ENCODE data around the gene MIDN.

Gene MIDN

DNA sequence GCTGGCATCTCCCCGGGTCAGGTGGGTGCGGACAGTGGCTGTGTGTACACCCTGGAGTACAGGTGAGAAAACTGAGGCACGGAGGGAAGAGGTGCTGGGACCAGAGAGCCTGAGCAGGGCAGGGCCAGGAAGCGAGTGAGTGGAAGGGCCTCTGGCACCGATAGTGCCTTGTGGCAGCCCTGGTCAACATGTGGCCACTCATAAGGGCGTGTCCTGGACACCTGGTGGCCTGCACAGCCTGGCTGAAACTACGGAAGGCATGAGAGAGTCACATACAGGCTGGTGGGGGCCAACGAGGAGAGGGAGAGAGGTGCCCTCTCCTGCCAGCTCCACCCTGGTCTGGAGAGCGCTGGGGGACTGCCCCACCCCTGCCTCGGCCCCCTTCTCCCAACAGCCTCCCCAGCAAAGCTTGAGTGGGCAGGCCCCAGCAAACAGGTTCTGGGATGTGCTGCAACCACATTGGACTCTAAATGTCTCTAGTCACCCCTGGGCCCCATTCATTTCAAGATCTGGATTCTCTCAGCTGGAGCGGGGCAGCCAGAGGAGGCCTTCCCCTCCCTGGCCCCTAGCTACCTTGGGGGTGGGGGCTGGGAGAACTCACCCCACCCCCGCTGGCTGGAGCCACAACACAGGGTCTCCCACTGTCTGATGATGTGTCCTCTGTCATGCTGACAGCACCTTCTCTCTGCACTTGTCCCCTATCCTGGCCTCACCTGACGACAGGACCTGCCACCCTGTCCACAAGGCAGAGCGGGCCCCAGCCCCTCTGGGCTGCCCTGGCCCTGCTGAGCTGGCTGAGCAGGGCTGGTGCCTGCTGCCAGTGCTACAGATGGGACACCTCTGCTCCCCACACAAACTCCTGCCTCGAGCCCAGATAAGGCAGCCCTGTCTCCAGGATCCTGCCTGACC lies 16.4 kb upstream of the MIDN start:
- H3K27ac ChIP-seq, result no peak overlapping the region
- TF ChIP-seq, protein P1, sequence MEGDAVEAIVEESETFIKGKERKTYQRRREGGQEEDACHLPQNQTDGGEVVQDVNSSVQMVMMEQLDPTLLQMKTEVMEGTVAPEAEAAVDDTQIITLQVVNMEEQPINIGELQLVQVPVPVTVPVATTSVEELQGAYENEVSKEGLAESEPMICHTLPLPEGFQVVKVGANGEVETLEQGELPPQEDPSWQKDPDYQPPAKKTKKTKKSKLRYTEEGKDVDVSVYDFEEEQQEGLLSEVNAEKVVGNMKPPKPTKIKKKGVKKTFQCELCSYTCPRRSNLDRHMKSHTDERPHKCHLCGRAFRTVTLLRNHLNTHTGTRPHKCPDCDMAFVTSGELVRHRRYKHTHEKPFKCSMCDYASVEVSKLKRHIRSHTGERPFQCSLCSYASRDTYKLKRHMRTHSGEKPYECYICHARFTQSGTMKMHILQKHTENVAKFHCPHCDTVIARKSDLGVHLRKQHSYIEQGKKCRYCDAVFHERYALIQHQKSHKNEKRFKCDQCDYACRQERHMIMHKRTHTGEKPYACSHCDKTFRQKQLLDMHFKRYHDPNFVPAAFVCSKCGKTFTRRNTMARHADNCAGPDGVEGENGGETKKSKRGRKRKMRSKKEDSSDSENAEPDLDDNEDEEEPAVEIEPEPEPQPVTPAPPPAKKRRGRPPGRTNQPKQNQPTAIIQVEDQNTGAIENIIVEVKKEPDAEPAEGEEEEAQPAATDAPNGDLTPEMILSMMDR (conservative IDR thresholded peaks at IDR 0.05), result no peak
- TF ChIP-seq ZFX (IDR thresholded peaks at IDR 0.05), result no peak

DNA sequence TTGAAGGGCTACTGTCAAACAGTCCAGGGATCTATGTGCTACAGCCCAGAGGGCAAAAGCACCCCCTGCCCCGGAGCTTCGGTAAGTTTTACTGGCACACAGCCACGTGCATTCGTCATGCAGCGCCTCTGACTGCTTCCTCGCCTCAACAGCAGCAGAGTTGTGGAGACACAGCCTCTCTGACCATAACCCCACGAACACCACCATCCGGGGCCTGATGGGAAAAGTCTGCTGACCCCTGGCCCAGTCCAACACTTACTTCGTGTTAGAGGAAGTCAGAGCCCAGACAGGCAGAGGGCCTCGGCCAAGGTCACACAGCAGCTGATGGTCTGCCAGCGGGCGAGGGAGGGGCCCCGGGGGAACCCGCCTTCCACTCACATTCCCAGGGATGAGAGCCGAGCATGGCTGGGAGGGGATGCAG lies 15.7 kb upstream of the MIDN start:
- TF ChIP-seq ZFX (IDR thresholded peaks at IDR 0.05), result no peak
- TF ChIP-seq, protein P1 (conservative IDR thresholded peaks at IDR 0.05), result no peak
- H3K27ac ChIP-seq, result no peak overlapping the region

DNA sequence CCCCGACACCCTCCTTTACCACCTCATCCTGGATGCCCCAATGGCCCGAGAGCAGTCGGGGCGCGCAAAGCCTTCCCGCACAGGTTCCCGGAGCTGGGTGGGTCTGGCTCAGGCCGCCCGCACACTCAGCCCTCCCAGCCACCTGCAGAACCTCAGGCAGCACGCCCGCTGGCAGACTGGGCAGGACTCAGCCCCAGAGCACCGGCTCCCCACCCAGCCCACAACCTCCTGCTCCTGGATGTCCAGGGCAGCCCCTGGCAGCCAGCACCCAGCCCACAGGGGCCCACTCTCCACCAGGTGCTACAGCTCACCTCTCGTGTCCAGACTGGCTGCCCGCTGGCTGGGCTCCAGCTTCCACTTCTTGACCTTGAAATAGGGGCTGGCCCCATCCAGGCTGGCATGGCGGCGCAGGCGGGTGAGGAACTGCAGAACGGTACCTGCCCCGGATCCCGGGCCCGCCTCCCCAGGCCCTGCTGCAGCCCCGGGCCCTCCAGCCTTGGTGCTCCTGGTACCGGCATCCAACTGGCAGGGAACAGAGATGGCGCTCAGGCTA lies 15.2 kb upstream of the MIDN start:
- H3K27ac ChIP-seq, result no peak overlapping the region
- TF ChIP-seq, protein P1 (conservative IDR thresholded peaks at IDR 0.05), result no peak

DNA sequence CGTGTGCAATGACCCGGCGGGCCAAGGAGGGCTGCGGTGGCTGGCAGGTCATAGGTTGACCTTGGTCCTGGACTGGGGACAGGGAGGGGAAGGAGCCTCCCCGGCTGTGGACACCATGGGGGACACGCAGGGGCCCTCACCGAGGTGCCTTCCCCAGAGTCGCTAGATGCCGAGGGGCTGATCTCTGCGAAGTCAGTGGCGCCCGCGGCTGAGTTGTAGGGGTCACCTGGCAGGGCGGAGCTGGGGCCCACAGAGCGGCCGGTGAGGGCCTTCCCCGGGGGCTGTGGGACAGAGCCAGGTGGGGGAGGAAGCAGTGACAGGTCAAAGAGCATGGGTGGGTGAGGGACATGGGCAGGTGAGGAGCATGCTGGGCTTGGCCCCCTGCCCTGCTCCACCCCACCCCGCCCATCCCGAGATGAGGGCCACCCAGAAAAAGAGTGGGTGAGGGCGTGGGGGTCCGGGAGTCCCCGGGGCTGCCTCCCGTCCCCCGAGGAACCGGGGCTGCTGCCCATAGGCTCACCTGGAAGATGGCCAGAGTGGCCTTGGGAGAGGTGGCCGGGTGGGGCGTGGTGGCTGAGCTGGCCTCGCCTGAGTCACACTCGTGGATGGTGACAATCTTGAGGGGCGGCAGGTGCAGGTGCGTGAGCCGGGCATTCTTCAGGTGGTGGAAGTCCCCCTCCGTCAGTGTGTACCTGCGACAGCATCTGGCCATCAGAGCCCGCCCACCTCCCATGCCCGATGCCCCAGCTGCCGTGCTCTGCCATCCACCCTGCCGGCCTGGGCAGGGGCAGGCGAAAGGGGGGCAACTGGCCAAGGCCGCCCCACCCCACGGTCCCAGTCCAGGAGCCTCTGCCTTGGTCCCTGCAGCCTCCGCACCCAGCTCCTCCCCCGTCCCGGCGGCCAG lies 14.1 kb upstream of the MIDN start:
- TF ChIP-seq, protein P1 (conservative IDR thresholded peaks at IDR 0.05), result no peak
- no peak for TF ChIP-seq ZFX (IDR thresholded peaks at IDR 0.05)

DNA sequence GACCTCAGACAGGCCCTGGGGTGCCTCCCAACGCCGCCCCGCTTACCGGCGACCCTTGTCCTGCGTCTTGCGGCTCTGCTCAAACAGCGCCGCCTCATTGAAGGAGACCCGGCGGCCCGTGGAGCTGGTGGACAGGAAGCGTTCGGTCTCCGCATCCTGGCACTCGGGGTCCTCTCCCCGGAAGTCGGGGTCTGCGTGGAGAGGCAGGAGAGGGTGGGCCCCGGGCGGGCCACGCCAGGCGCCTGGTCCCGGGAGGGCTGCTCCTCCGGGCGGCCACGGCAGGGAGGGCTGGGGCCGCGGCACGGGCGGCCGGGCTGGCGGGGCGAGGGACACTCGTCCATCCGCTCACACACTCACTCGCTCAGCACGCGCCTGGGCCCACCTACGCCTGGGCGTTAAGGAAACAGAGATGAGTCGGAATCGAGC lies 13.4 kb upstream of the MIDN start:
- TF ChIP-seq ZFX (IDR thresholded peaks at IDR 0.05), result no peak
- TF ChIP-seq, protein P1 (conservative IDR thresholded peaks at IDR 0.05), result no peak
- H3K27ac ChIP-seq, result no peak overlapping the region

More for the DNA sequence above, 14.1 kb upstream of the MIDN start:
- H3K27ac ChIP-seq, result no peak overlapping the region

DNA sequence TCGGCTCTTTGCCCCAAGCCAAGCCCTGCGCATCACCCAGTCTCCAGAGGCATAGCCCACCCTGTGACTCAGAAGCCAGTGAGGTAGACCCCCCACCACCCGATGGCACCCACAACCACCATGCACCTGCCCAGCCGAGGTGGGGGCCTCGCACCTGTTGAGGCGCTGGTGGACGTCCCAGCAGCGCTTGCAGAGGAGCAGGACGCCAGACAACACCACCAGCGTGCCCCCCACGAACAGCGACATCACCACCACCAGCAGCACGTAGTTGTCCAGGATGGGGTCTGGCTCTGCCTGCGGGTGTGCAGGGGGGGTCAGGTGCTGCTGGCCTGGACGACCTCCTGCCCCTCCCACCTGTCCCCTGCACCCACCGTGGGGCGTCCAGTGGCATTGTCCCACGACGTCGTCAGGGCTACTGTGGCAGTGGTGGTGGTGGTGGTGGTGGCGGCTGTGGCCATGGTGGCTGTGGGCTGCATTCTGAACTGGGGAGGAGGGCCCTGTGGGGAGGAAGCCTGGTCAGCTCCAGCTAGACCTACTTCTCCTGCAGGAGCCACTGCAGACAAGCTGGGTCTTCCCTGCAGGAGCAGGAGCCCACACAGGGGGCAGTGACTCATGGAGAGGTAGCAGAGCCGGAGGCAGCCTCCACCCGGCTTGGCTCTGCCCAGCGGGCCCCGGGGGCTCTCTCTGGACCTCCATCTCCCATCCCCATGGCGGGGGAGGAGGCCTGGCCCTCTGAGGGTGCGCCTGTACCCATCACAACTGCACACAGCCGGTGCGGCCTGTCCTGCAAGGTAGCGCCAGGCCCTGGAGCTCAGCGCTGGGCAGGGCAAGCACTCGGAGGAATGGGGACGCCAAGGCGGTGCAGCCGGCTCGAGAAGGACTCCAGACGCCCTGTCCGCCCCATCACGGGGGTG lies 12.5 kb upstream of the MIDN start:
- TF ChIP-seq, protein P1 (conservative IDR thresholded peaks at IDR 0.05), result no peak
- TF ChIP-seq ZFX (IDR thresholded peaks at IDR 0.05), result no peak
- no peak overlapping the region for H3K27ac ChIP-seq
